Epidermal melanocyte (primary cell): ENCODE results near the gene RXRA.

Experiments
- DNase-seq: peaks from one replicate; pipeline ENCODE4 v3.0.0; 2011; ENCODE audit warnings: low spot score; ENCODE audit not compliant: insufficient read length

Gene RXRA

GRCh38 chr9:134325813-134326723 lies at the start of gene RXRA:
RXRA (plus strand) TSS chr9:134326455; CDS start chr9:134326632, 177 bp downstream.
- peak; percentile 96 for DNase-seq

GRCh38 chr9:134278286-134278685 lies 48.0 kb upstream of the RXRA start:
- DNase-seq: no peak

- DNase-seq: no peak
Observed at GRCh38 chr9:134278974-134279640, 47.1 kb upstream of the RXRA start.

GRCh38 chr9:134282138-134282650 lies 44.1 kb upstream of the RXRA start:
- DNase-seq: no peak

- DNase-seq: peak; percentile 69
Observed at GRCh38 chr9:134283111-134283515, 43.1 kb upstream of the RXRA start.

GRCh38 chr9:134283692-134284265 lies 42.5 kb upstream of the RXRA start:
- DNase-seq: no peak

- DNase-seq: no peak
Observed at GRCh38 chr9:134284273-134284672, 42.0 kb upstream of the RXRA start.

GRCh38 chr9:134284741-134285140 lies 41.5 kb upstream of the RXRA start:
- no peak for DNase-seq

- no peak for DNase-seq
Observed at GRCh38 chr9:134285215-134285845, 40.9 kb upstream of the RXRA start.

GRCh38 chr9:134286471-134287245 lies 39.6 kb upstream of the RXRA start:
- no peak for DNase-seq

- DNase-seq: no peak
Observed at GRCh38 chr9:134287591-134288491, 38.4 kb upstream of the RXRA start.

GRCh38 chr9:134288746-134289145 lies 37.5 kb upstream of the RXRA start:
- no peak for DNase-seq

GRCh38 chr9:134289241-134289875 lies 36.9 kb upstream of the RXRA start:
- DNase-seq: no peak

- no peak for DNase-seq
Observed at GRCh38 chr9:134290603-134291451, 35.4 kb upstream of the RXRA start.

GRCh38 chr9:134291452-134291881 lies 34.8 kb upstream of the RXRA start:
- no peak for DNase-seq

GRCh38 chr9:134291961-134292871 lies 34.0 kb upstream of the RXRA start:
- no peak for DNase-seq

- no peak for DNase-seq
Observed at GRCh38 chr9:134293031-134293521, 33.2 kb upstream of the RXRA start.
